SK-N-SH treated with all-trans-retinoic acid at 6 μM for 48 hours (cell line): ENCODE measurements around the gene DOK6.

Source experiments
- ATAC-seq: fragments of 200-7000 bp; cut with Tn5 transposase; 3 replicates; pipeline ENCODE4 v1.9.1; 2020; ENCODE audit warnings: mild to moderate bottlenecking, moderate library complexity
- ARNTL ChIP-seq: fragments of 450-650 bp; formaldehyde crosslinking; IDR thresholded peaks from 2 replicates; pipeline ENCODE4 v1.5.0; 2020; ENCODE audit warnings: low read depth, mild to moderate bottlenecking, moderate library complexity, borderline replicate concordance
- BACH2 ChIP-seq: fragments of 250-450 bp; sonication (Bioruptor Pico); IDR thresholded peaks from 2 replicates; pipeline ENCODE4 v1.9.0; 2021; ENCODE audit warnings: mild to moderate bottlenecking, borderline replicate concordance
- CREB5 ChIP-seq: fragments of 250-450 bp; sonication (Bioruptor Pico); IDR thresholded peaks from 2 replicates; pipeline ENCODE4 v1.5.1; 2020; ENCODE audit warnings: low read depth, mild to moderate bottlenecking, moderate library complexity
- CSDC2 ChIP-seq: fragments of 250-450 bp; sonication (Bioruptor Pico); IDR thresholded peaks from 2 replicates; pipeline ENCODE4 v1.5.0; 2020; ENCODE audit warnings: mild to moderate bottlenecking, moderate library complexity
- ESRRG ChIP-seq: fragments of 250-450 bp; sonication (Bioruptor Pico); IDR thresholded peaks from 2 replicates; pipeline ENCODE4 v1.6.1; 2021; ENCODE audit warnings: mild to moderate bottlenecking
- GLIS3 ChIP-seq: fragments of 250-450 bp; sonication (Bioruptor Pico); IDR thresholded peaks from 2 replicates; pipeline ENCODE4 v1.5.0; 2020; ENCODE audit warnings: mild to moderate bottlenecking, moderate library complexity
- ISL1 ChIP-seq: fragments of 250-450 bp; sonication (Bioruptor Pico); IDR thresholded peaks from 2 replicates; pipeline ENCODE4 v2.1.2; 2022; ENCODE audit warnings: mild to moderate bottlenecking, moderate library complexity
- OSR1 ChIP-seq: fragments of 250-450 bp; sonication (Bioruptor Pico); IDR thresholded peaks from 2 replicates; pipeline ENCODE4 v1.8.0; 2022; ENCODE audit warnings: moderate library complexity, mild to moderate bottlenecking, inconsistent platforms
- PATZ1 ChIP-seq: fragments of 250-450 bp; sonication (Bioruptor Pico); IDR thresholded peaks from 2 replicates; pipeline ENCODE4 v1.8.0; 2020; ENCODE audit warnings: mild to moderate bottlenecking, moderate library complexity, borderline replicate concordance
- POU6F1 ChIP-seq: fragments of 250-450 bp; sonication (Bioruptor Pico); IDR thresholded peaks from 2 replicates; pipeline ENCODE4 v1.8.0; 2021; ENCODE audit warnings: low read depth, mild to moderate bottlenecking, moderate library complexity, borderline replicate concordance
- PPARA ChIP-seq: fragments of 250-450 bp; sonication (Bioruptor Pico); IDR thresholded peaks from 2 replicates; pipeline ENCODE4 v1.5.0; 2020; ENCODE audit warnings: mild to moderate bottlenecking, borderline replicate concordance
- RARB ChIP-seq: fragments of 250-450 bp; sonication (Bioruptor Pico); IDR thresholded peaks from 2 replicates; pipeline ENCODE4 v1.8.0; 2021; ENCODE audit warnings: mild to moderate bottlenecking, moderate library complexity
- SNAI2 ChIP-seq: fragments of 250-450 bp; sonication (Bioruptor Pico); IDR thresholded peaks from 2 replicates; pipeline ENCODE4 v1.5.0; 2020; ENCODE audit warnings: mild to moderate bottlenecking, moderate library complexity
- TCF4 ChIP-seq: fragments of 250-450 bp; sonication (Bioruptor Pico); IDR thresholded peaks from 2 replicates; pipeline ENCODE4 v1.8.0; 2021; ENCODE audit warnings: mild to moderate bottlenecking, moderate library complexity, borderline replicate concordance
- TSHZ2 ChIP-seq: fragments of 250-450 bp; sonication (Bioruptor Pico); IDR thresholded peaks from 2 replicates; pipeline ENCODE4 v1.5.0; 2020; ENCODE audit warnings: mild to moderate bottlenecking, moderate library complexity
- ZC3H10 ChIP-seq: fragments of 250-450 bp; sonication (Bioruptor Pico); IDR thresholded peaks from 2 replicates; pipeline ENCODE4 v1.5.1; 2021; ENCODE audit warnings: mild to moderate bottlenecking, moderate library complexity
- ZFP30 ChIP-seq: fragments of 450-650 bp; formaldehyde crosslinking; IDR thresholded peaks from 2 replicates; pipeline ENCODE4 v1.5.0; 2022; ENCODE audit warnings: mild to moderate bottlenecking, moderate library complexity
- ZNF565 ChIP-seq: fragments of 450-650 bp; formaldehyde crosslinking; conservative IDR thresholded peaks from 2 replicates; pipeline ENCODE4 v1.5.0; 2020; ENCODE audit warnings: low read depth, mild to moderate bottlenecking, moderate library complexity
- ZNF8 ChIP-seq: fragments of 450-650 bp; formaldehyde crosslinking; IDR thresholded peaks from 2 replicates; pipeline ENCODE4 v1.5.0; 2020; ENCODE audit warnings: mild to moderate bottlenecking, moderate library complexity

Gene DOK6

GRCh38 chr18:69697689-69698088 is 297.0 kb downstream of the DOK6 start:
- TF ChIP-seq GLIS3 (no peak), CSDC2 (CRISPR knock-in tag) (no peak), POU6F1 (CRISPR knock-in tag) (no peak), ISL1 (CRISPR knock-in tag) (no peak), PATZ1 (CRISPR knock-in tag) (no peak), BACH2 (CRISPR knock-in tag) (no peak), RARB (CRISPR knock-in tag) (no peak), SNAI2 (CRISPR knock-in tag) (no peak), OSR1 (CRISPR knock-in tag) (no peak), ZNF565 (CRISPR knock-in tag) (no peak), TSHZ2 (CRISPR knock-in tag) (no peak), CREB5 (CRISPR knock-in tag) (no peak), ESRRG (CRISPR knock-in tag) (no peak), ARNTL (no peak), ZNF8 (no peak), TCF4 (no peak), PPARA (CRISPR knock-in tag) (no peak), ZFP30 (CRISPR knock-in tag) (no peak)
- TF ChIP-seq, all 23 proteins: peak for 0
- no peak; the same call in 2 of the 3 replicates for ATAC-seq

- TF ChIP-seq BACH2 (CRISPR knock-in tag) (no peak), ESRRG (CRISPR knock-in tag) (no peak), TSHZ2 (CRISPR knock-in tag) (no peak), ARNTL (no peak), ZC3H10 (no peak), ISL1 (CRISPR knock-in tag) (no peak), TCF4 (no peak), PATZ1 (CRISPR knock-in tag) (no peak), ZFP30 (CRISPR knock-in tag) (no peak), CSDC2 (CRISPR knock-in tag) (no peak), CREB5 (CRISPR knock-in tag) (no peak)
- ATAC-seq: no peak
Observed at GRCh38 chr18:69701305-69701704, 300.6 kb downstream of the DOK6 start.
